Measurements from ENCODE around the gene PPP1R8.
"Not testable (repeated sequence)": the region's sequence is repeated elsewhere in the genome, so short reads cannot be mapped to it uniquely, and the experiment has no call there.

Gene PPP1R8

DNA sequence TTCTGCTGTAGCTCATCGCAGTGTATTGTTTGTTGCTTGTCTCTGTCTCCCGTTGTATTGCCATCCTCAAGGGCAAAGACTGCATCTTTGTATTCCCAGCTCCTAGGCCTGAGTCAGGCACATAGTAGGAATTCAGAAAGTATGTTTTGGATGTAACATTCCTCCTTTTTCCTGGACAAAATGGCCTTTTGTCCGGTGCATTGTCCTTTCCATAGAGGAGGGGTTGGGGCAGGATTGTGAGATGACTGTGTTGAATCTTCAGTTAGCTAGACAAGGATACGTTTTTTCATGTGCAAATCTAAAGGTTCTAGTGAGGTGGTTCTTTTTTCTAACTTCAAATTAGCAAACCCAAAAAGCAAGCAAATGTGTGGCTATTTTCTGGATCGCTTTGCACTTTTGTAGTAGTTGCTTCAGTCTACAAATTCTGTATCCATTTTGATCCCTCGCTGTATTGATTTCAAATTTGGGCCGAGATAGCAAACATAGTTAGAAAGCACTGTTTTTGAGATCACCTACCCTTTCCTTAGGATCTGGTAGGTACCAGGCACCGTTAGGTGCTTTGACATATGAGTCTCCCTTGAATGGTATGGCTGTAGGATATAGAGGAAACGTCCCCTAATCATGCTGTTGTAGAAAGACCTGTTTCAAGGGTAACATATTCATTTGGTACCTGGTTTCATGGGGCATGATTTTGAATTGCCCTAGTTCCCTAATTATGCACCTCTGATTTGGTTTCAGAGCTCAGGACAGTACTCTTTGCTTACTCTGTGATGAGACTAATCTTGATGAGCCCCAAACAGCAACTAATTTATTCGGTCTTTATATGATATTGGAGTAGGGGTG, 1.2 kb downstream of the PPP1R8 start:
- Histone ChIP-seq H3K27ac (peak overlapping the region in 12 of 21 experiments; percentile 78 to 98 (median 93)), H3K4me3 (peak overlapping the region; percentile 78 to 98 (median 95))

DNA sequence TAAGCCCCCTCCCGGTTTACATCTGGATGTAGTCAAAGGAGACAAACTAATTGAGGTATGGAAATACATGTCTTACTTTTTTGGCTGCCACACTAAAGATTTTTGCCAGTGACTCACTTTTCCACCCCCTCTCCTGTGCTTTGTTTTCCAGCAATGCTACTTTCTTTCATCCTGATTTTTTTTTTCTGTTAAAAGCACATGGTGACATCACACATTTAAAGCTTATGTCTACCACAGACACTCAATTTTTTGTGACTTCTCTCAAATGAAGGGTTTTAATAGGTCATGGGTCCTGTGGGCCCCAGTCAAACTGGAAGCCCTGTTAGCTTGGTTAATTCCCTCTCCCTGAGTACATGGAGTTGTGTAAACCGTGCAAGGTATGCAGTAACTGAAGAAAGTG, 2.2 kb downstream of the PPP1R8 start:
- Histone ChIP-seq H3K27ac (no peak overlapping the region), H3K4me3 (no peak overlapping the region)

DNA sequence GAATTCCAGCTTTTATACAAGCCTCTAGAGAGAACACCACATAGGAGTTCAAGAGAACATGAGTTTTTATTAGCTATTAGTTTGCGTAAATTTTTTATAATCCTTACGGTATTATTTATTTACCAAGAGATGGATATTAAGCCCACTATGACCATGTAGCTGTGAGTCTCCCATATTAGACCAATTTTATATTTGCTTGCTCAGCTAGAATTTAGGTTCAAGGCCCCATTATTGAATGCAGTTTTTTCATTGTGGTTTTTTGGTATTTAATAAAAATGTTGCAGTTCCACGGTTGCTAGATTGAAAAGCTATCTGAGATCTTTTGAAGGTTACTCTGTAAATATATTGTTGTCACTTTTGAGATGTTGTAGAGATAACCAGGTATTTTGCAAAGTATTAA, 2.9 kb downstream of the PPP1R8 start:
- H3K4me3 ChIP-seq: no peak overlapping the region
- no peak overlapping the region for H3K27ac ChIP-seq

DNA sequence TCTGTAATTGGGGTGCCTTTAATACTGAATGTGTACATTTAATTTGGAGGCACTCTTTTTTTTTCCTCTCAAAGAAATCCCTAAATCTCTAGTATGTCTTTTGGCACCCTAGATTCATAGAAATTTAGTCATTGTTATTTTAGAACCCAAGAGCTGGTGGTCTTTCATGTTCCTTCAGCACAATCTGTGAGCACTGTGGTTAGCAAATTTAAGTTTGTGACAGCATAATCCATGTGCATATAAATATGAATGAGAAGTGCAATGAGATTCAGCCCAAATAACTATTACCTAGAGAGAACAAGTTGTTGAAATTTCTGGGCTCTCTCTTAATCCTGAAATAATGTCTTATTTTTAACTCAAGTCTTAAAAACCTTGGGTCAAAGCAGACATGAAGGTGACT, 4.5 kb downstream of the PPP1R8 start:
- no peak overlapping the region for H3K4me3 ChIP-seq
- H3K27ac ChIP-seq: no peak overlapping the region

DNA sequence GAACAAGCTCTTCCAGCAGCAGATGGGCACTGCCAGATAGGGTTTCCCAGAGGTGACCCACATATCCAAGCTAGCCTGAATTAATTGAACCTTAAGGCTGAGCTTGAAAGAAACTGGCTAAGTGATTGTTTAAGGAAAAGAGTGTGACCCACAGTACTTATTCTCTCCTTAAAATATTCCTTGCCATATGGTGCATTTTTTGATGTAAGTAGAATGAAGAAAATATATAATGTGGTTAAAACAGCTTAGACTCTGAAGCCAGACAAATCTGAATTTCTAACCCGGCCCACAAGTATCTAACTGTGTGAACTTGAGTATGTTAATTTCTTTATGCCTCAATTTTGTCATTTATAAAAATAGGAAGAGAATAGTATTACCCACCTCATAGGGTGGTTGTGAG, 4.9 kb downstream of the PPP1R8 start:
- Histone ChIP-seq H3K27ac (no peak overlapping the region), H3K4me3 (no peak overlapping the region)

DNA sequence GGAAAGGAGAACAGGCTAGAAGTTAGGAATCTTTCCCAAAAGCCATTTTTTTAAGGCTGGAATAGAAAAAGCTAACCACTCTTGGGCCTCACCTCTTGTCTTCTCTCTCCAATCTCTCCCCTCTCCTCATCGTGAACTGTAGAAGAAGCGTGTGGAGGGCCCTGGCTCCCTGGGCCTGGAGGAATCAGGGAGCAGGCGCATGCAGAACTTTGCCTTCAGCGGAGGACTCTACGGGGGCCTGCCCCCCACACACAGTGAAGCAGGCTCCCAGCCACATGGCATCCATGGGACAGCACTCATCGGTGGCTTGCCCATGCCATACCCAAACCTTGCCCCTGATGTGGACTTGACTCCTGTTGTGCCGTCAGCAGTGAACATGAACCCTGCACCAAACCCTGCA, 19.4 kb downstream of the PPP1R8 start:
- Histone ChIP-seq H3K27ac (no peak overlapping the region), H3K4me3 (no peak overlapping the region)

DNA sequence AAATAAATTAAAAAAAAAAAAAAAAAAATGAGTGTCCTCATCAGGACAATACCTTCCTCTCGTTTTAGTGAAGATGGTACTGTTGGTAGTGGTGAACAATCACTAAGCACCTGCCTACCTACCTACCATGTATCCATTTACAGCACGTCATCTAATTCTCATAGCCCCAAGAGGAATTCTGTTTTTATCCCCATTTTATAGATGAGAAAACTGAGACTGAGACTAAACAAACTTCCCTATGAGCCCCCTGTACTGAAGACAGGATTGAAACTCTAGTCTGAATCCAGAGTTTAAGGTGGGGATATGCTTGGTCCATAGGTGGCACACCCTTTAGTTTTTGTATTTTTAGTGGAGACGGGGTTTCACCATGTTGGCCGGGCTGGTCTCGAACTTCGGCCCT, 24.5 kb downstream of the PPP1R8 start:
- Histone ChIP-seq H3K4me3 (no peak overlapping the region), H3K27ac (no peak overlapping the region)

DNA sequence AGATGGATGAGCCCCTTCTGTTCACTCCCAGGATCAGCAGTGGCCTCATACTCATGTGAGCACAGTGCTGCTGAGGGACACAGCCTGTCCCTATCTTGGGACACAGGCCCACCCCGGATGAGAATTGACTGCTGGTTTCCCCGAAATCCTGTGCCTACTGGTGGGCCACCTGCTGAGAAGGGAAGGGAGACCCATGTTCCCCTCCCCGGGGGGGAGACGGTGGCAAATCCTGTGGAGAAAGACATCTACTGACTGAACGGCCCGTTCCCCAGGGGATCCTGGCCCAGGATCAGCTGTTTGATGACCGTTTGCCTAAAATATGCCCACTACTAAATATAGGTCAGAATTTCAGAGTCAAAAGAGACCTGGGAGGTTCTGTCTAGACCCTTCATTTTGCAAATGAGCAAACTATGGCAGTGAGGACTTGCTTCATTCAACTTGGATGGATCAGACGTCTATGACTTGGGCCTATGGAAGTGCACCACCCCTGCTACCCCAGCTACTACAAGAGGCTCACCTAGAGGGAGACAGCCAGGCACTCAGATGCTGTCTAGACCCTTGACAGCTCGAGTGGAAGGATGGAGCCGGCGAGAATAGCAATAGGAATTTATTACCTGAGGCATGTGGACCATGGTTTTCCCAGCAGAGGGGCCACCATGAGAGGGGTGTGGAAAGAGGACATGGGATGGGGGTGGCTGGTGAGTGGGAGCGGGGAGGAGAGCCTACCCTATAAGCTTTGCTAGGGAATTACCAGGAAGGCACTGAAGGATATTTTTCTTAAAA, 26.2 kb downstream of the PPP1R8 start:
- no peak overlapping the region for H3K27ac ChIP-seq

DNA sequence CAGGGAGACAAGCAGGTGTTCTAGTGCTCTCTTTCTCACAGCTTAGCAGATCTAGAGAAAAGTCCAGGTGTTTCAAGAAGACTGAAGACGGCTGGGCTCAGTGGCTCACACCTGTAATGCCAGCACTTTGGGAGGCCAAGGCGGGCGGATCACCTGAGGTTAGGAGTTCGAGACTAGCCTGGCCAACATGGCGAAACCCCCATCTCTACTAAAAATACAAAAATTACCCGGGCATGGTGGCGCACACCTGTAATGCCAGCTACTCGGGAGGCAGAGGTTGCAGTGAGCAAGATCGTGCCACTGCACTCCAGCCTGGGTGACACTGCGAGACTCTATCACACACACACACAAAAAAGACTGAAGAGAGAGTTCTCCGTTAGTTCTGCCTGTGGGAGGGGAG, 27.0 kb downstream of the PPP1R8 start:
- not testable (repeated sequence) for H3K4me3 ChIP-seq, H3K27ac ChIP-seq

More for the DNA sequence above, 26.2 kb downstream of the PPP1R8 start:
- H3K4me3 ChIP-seq: no peak overlapping the region

DNA sequence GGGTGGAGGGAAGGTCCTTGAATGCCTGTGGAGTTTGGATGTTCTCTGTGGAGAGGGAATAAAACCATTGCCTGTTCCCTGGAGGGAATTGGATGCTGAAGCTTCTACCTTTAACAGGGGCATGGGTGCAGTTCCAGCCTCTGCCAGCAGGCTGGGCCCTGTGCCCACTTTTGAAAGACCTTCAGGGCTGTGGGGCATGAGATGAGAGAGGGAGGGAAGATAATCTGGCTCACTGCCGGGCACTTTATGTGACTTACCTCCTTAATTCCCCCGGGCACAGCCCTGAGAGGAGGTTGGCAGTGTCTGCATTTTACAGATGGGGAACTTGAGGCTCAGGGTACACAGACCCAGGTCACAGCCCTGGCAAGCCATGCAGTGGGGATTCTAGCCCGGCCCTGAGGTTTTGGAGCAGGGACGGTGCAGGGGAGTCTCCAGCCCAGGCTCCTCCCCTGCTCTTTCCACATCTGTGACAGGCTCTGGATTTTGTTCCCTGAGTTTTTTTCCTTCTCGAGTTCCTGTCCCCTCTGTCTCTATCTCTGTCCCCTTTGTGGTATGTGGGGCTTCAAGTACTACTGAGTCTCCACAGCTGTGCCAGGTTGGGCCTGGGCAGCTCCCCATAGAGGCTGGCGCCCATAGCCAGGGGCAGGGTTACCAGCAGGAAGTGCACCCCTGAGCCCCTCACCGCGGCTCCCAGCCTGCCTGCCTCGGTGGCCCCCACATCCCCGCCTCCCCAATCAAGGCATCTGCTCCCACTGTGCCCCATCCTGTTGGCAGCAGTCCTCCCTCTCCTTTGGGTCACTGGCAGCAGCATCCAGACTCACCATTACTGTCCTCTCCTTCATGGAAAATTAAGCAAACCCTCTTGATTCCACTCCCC, 27.7 kb downstream of the PPP1R8 start:
- Histone ChIP-seq H3K27ac (peak overlapping the region in 5 of 21 experiments; percentile 20 to 49 (median 43)), H3K4me3 (no peak overlapping the region)

DNA sequence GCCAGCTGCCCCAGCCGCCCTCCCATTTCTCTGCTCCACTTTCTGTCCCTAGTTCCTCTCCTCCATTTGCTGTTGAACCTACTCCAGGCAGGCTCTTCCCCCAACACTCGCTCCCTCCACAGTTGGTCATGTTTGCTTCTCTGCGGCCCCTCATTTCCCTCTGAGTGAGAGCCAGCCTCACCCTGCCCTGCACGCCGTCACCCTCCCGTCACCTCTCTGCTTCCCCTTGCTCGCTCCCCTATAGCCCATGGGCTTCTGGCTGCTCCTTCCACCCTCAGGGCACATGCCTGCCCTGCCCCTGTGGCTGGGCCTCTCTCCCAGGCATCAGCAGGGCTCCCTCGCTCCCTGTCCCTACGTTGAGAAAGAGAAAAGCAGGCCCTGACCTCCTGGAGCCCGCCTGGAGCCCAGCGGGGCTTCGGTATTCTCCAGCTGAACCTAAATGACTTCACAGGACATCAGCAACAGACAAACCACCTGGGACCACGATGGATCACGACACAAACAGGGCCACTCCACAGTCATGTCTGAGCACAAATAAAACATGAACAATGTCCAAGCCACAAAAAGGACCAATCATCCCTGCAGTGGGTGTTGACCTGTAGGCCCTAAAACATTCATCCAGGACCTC, 28.5 kb downstream of the PPP1R8 start:
- Histone ChIP-seq H3K27ac (peak overlapping the region in 1 of 21 experiments; percentile 43), H3K4me3 (no peak overlapping the region)

DNA sequence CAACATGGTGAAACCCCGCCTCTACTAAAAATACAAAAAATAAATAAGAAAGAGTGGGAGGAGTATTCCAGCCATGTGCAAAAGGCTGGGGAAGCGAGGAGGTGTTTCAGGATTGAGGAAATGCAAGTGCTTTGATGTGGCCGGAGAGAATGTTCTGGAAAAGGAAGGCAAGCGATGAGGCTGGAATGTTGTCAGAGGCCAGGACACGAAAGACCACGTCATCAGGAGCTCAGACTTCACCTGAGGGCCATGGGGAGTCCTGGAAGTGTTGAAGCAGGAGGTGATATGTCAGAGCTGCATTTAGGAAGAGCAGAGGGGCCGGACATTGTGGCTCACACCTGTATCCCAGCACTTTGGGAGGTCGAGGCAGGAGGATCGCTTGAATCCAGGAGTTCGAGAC, 30.9 kb downstream of the PPP1R8 start:
- H3K4me3 ChIP-seq: no peak overlapping the region

DNA sequence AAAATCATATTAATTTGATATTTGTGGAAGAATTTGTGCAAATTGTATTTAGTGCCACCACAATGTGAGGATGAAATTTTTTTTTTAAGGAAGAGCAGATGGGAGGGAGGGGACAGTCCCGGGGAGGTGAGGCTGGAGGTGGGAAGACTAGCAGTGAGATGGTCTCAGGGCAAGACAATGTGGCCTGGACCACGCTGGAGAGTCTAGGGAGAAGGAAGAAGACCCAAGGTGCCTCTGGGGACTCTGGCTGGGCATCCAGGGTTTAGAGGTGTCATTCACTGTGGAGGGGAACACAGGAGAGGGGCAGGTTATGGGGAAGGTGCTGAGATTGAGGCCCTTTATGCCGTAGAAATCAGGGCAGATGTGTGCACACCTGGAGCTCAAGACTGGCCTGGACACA, 31.4 kb downstream of the PPP1R8 start:
- no peak overlapping the region for H3K4me3 ChIP-seq
- peak overlapping the region in 14 of 21 experiments; percentile 27 to 82 (median 68) for H3K27ac ChIP-seq

More for the DNA sequence above, 30.9 kb downstream of the PPP1R8 start:
- H3K27ac ChIP-seq: no peak overlapping the region

DNA sequence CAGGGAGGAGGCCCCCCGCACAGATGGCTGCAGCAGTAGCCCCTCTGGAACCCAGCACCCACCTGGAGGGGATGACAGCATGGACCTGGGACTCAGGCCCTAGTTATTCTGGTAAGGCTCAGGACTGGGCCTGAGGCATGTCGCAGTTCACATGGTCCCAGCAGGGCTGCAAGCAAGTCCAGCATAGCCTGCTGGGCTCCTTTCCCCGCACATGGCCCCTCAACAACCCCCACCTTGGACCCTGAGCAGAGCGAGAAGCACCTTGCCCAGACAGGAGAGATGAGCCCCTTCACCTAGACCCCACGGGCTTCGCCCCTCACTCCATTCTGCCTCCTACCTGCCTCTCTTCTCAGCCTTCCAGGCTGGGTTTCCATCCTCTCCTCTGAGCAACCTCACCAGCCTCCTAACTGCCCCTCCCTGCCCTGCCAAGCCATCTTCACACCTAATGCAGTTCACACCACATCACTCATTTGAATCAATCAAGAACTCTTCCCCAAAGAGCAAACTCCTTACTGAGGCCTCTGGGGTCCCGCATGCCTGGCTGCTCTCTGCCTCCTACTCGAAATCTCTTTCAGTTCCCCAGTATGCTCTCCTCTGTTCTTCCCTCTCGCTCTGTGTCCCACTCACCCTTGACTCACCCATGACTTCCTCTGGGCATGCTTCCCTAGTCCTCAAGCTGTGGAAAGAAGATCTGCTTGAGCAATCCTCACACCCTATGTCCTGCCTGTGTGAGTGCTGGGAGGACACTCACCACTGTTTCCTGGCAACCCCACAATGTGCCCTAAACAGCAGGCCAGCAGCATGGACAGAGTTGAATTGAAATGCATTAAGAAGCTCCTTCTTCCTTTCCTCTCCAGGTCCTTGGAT, 32.3 kb downstream of the PPP1R8 start:
- Histone ChIP-seq H3K27ac (peak overlapping the region in 19 of 21 experiments; percentile 55 to 82 (median 70)), H3K4me3 (no peak overlapping the region)

DNA sequence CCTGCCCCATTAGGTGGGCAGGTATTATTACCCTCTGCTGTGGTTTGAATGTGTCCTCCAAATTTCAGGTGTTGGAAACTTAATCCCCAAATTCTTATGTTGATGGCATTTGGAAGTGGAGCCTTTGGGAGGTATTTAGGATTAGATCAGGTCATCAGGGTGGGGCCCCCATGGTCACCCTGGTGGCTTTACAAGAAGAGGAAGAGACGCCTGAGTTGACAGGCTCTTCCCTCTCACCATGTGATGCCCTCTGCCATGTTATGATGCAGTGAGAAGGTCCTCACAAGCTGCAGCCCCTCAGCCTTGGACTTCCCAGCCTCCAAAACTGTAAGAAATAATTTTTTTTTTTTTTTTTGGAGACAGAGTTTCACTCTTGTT, 32.9 kb downstream of the PPP1R8 start:
- Histone ChIP-seq H3K27ac (peak overlapping the region; percentile 11 to 82 (median 69)), H3K4me3 (no peak overlapping the region)

DNA sequence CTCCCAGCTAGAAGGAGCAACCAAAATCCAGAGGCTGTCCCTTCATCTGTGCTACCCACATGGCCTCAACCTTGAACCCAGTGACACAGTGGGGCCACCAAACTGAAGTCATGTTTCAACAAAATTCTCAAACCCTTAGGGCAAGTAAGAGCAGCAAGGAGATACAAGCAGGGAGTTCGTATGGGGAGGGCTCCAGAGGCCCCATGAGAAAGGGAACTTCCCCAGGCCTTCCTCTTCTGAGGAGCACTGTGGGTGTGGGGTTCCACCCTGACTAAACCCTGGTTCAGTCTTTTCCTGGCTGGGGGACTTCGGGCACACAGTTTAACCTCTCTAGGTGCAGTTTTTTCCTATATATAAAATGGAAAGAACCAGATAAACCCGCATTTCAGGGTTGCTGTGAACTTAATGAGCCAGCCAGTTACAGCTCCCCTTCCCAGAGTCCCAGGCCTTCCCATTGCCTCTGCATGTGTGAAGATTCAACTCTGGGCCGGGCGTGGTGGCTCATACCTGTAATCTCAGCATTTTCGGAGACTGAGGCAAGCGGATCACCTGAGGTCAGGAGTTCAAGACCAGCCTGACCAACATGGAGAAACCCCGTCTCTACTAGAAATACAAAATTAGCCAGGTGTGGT, 33.8 kb downstream of the PPP1R8 start:
- Histone ChIP-seq H3K4me3 (no peak overlapping the region), H3K27ac (peak overlapping the region in 19 of 21 experiments; percentile 42 to 82 (median 69))

DNA sequence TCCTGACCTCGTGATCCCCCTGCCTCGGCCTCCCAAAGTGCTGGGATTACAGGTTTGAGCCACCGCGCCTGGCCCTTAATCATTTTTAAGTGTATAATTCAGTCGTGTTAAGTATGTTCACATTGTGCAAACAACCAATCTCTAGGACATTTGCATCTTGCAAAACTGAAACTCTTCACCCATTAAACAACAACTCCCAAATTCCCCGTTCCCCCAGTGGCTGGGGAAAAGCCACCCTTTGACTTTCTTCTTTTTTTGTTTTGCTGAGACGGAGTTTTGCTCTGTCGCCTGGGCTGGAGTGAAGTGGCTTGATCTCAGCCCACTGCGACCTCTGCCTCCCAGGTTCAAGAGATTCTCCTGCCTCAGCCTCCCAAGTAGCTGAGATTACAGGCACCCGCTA, 35.2 kb downstream of the PPP1R8 start:
- Histone ChIP-seq H3K4me3 (no peak overlapping the region), H3K27ac (peak overlapping the region in 2 of 21 experiments; percentile 14 to 79)

DNA sequence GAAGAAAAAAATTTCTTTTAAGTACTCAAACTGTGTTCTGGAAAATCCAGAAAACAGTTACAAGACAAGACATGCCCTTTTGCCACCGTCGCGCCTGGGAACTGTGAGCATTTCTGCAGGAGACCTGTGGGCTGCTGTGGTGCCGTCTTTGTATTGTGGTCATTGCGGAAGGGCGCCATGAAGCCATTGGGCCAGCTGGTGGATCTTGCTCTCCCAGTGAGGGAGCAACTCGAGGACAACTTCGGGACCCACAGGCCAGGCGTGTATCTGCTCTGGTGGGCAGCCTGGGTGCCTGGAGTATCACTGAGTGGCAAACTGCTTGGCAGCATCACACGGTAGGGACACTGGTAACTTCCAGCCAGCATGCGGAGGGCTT, 38.0 kb downstream of the PPP1R8 start:
- no peak overlapping the region for H3K4me3 ChIP-seq

More for the DNA sequence above, 38.0 kb downstream of the PPP1R8 start:
- H3K27ac ChIP-seq: peak overlapping the region in 19 of 21 experiments; percentile 27 to 94 (median 67)
